ENCODE measurements around the gene CENPP.

DNA sequence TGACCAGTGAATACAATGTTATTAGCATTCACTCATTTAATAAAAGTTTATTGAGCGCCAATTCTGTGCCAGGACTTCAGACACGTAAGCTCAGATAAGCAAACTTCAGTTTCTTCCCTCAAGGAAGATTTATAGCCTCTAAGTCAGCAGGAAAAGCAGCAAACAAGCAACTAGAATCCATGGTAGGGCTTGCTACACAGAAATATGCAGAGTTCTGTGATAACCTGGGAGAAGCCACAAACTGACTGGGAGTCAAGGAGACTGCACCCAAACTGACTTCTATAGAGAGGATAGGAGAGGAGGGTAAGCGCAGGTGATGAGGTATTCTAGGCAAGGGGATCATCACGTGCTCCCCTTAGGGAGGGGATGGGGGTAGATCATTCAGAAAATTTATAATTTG, 80.1 kb downstream of the CENPP start:
- TF ChIP-seq CTCF (IDR thresholded peaks at IDR 0.05) (no peak), POLR2A (IDR thresholded peaks at IDR 0.05) (no peak)

Measured in body of pancreas (tissue), 4 donors.